PC-9 (cell line): ENCODE measurements around the gene FUT8.

Experiments
- EZH2 ChIP-seq: fragments of 200-600 bp; sonication (generic); IDR thresholded peaks from 2 replicates; pipeline ENCODE4 v1.8.0; 2017; ENCODE audit warnings: antibody characterized with exemption, low read depth
- TF ChIP-seq, protein P1 (sequence below): fragments of 200-600 bp; sonication (generic); conservative IDR thresholded peaks from 2 replicates; pipeline ENCODE4 v1.6.1; 2017; ENCODE audit warnings: mixed run types, antibody characterized with exemption, mild to moderate bottlenecking, moderate library complexity

- TF ChIP-seq, protein P1, sequence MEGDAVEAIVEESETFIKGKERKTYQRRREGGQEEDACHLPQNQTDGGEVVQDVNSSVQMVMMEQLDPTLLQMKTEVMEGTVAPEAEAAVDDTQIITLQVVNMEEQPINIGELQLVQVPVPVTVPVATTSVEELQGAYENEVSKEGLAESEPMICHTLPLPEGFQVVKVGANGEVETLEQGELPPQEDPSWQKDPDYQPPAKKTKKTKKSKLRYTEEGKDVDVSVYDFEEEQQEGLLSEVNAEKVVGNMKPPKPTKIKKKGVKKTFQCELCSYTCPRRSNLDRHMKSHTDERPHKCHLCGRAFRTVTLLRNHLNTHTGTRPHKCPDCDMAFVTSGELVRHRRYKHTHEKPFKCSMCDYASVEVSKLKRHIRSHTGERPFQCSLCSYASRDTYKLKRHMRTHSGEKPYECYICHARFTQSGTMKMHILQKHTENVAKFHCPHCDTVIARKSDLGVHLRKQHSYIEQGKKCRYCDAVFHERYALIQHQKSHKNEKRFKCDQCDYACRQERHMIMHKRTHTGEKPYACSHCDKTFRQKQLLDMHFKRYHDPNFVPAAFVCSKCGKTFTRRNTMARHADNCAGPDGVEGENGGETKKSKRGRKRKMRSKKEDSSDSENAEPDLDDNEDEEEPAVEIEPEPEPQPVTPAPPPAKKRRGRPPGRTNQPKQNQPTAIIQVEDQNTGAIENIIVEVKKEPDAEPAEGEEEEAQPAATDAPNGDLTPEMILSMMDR, result no peak
- TF ChIP-seq EZH2, result no peak
Observed at GRCh38 chr14:65382586-65382985, 29.9 kb upstream of the FUT8 start.
